NOMO-1 treated with dmso at 0.1 percent for 144 hours (cell line): ENCODE measurements around the gene BAIAP2.
A peak's percentile ranks its signal among the peaks of the same experiment; 100 is the strongest.

ENCODE experiments used
- DNase-seq: peaks from one replicate; lab custom pipeline; 2025; ENCODE audit not compliant: unreplicated experiment; lab: John Stamatoyannopoulos, UW

Gene BAIAP2

GRCh38 chr17:81084680-81085419 is 49.9 kb downstream of the BAIAP2 start:
- DNase-seq, result no peak

GRCh38 chr17:81085420-81085911 is 50.5 kb downstream of the BAIAP2 start:
- DNase-seq, result no peak

- DNase-seq, result no peak
These were observed 52.0 kb downstream of the BAIAP2 start for GRCh38 chr17:81086789-81087551.

- peak; percentile 59 for DNase-seq
These were observed 55.6 kb downstream of the BAIAP2 start for GRCh38 chr17:81090361-81091136.

- no peak for DNase-seq
These were observed 56.2 kb downstream of the BAIAP2 start for GRCh38 chr17:81091154-81091553.

GRCh38 chr17:81091774-81092517 is 57.0 kb downstream of the BAIAP2 start:
- no peak for DNase-seq

- DNase-seq, result no peak
These were observed 57.7 kb downstream of the BAIAP2 start for GRCh38 chr17:81092518-81093095.

GRCh38 chr17:81093619-81094508 is 58.9 kb downstream of the BAIAP2 start:
- no peak for DNase-seq

GRCh38 chr17:81094509-81095382 is 59.8 kb downstream of the BAIAP2 start:
- peak; percentile 75 for DNase-seq

GRCh38 chr17:81095383-81095762 is 60.4 kb downstream of the BAIAP2 start:
- DNase-seq, result no peak

- DNase-seq, result no peak
These were observed 61.8 kb downstream of the BAIAP2 start for GRCh38 chr17:81096741-81097133.

- no peak for DNase-seq
These were observed 62.4 kb downstream of the BAIAP2 start for GRCh38 chr17:81097134-81097942.

GRCh38 chr17:81097943-81098308 is 63.0 kb downstream of the BAIAP2 start:
- no peak for DNase-seq

- DNase-seq, result no peak
These were observed 64.9 kb downstream of the BAIAP2 start for GRCh38 chr17:81099888-81100287.

GRCh38 chr17:81100668-81101067 is 65.7 kb downstream of the BAIAP2 start:
- DNase-seq, result no peak

- peak; percentile 38 for DNase-seq
These were observed 66.8 kb downstream of the BAIAP2 start for GRCh38 chr17:81101614-81102306.

GRCh38 chr17:81102352-81102751 is 67.4 kb downstream of the BAIAP2 start:
- no peak for DNase-seq
